NOMO-1 (cell line): ENCODE results near the gene XRN2.
"Not testable (repeated sequence)": the region's sequence is repeated elsewhere in the genome, so short reads cannot be mapped to it uniquely, and the experiment has no call there.

Experiments used
- DNase-seq, 2 experiments: peaks; one replicate each; lab custom pipeline; 2025; ENCODE audit not compliant: unreplicated experiment in 2 of 2; lab: John Stamatoyannopoulos, UW

The XRN2 gene

GRCh38 chr20:21342656-21343345 is 39.7 kb downstream of the XRN2 start:
- no peak for DNase-seq

DNA sequence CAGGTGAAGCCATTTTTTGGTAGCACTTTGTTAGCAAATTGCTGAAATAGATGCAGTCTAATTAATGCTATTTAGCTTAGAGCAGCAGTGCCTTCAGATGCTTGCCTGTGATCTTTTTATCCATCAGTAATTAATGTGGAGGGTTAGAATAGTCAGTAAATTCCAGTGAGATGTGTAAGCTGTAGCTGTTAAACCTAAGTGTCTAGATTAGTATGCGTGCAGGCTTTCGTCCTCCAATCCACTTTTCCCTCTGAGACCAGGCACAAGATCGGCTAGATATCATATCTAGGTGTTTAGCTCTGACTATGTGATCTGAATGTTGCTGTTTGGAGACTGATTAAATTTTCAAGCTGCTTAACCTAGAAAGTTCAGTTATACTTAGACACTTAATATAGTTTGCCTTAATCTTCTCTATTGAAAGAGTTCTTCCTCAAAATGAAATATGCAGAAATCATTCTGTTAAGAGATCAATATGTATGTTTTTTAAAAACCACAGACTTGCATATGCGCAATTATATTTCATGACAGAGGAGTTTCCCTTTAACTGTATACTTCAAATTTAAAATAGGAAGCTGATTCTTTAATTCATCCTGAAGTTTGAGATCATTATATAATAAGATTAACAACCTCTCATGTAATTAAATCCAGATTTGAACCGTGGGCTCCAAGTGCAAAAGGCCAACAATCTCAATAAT is 41.2 kb downstream of the XRN2 start:
- no peak for DNase-seq

GRCh38 chr20:21344961-21345360 is 41.8 kb downstream of the XRN2 start:
- DNase-seq = no peak

GRCh38 chr20:21352703-21353102 is 49.6 kb downstream of the XRN2 start:
- no peak for DNase-seq

DNA sequence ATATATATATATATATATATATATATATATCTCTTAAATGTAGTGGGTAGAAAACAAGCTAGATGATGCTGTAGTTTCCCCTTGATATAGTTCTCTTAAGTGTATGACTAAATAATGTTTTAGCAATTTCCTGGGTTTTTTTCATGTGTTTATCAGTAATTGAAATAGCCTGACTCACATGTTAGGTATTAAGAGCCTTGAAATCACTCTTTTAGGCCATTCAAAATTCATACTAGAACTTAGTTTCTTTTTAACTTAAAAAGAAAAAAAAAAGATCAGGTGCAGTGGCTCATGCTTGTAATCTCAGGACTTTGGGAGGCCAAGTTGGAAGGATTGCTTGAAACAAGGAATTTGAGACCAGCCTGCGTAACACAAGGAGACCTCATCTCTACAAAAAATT is 50.1 kb downstream of the XRN2 start:
- DNase-seq = no peak

GRCh38 chr20:21355981-21356380 is 52.9 kb downstream of the XRN2 start:
- no peak for DNase-seq

DNA sequence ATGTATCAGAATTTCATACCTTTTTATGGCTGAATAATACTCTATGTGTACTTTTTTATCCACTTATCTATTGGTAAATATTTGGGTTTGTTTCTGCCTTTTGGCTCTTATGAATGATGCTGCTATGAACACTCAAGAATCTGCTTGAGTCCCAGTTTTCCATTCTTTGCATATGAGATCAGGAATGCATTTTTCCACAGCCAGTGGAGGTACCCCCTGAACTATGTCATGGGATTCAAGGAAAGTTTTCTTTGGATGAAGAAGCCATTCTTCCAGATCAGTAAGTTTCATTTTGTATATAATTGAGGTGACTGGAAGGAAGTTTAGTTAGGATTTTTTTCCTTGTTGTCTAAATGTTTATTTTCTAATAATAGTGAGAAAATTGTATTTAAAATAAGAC is 53.3 kb downstream of the XRN2 start:
- DNase-seq = no peak

- no peak for DNase-seq
These were observed 54.7 kb downstream of the XRN2 start for GRCh38 chr20:21357844-21358243.

- DNase-seq = no peak
These were observed 55.6 kb downstream of the XRN2 start for GRCh38 chr20:21358737-21359136.

DNA sequence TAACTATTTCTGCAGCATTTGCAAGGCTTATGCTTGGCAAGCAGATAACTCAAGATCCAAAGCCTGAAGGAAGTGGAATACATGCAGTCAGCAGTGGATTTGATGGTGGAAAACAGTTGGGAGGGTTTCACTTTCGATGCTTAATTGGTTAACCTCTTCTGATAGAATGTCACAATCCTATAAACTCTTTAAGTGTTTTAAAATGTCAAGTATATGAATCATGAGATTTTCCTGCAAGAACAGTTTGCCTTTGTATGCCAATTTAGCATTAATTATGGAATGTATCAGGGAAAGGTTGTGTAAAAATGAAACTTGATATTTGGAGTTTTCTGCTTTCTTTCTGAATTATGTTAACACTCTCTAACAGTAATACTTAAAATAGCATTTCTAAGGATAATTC is 57.6 kb downstream of the XRN2 start:
- DNase-seq = peak in 1 of 2 experiments; percentile 52

DNA sequence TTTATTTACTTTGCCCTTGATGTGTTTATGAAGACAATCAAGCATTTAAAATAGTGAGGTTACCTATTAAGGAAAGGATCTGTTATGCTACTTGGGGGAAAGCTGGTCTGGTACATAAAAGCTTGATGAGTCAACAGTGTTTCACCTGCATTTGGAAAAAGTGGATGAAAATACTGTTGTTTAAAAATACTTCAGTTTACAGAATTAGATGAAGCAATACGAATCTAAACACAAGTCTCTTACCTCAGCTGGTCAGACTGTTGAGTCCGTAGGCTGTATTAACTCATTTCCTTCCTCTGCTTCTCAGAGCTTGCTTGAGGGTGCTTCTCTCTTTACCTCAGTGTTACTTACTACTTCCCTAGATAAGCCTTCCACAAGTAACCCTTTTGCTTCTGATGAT is 58.1 kb downstream of the XRN2 start:
- DNase-seq = peak; percentile 29 to 74

- DNase-seq = no peak
These were observed 61.3 kb downstream of the XRN2 start for GRCh38 chr20:21364413-21364812.

DNA sequence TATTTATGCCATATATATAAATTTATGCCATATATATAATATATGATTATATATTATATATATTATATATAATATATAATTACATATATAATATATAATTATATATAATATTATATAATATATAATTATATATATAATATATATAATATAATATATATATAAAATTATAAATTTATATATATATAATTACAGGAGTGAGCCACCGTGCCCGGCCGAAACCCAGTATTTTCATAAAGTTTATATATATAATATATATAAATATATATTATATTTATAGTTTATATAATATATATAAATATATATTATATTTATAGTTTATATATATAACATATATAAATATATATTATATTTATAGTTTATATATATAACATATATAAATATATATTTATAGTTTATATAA is 62.6 kb downstream of the XRN2 start:
- no peak for DNase-seq

- DNase-seq = not testable (repeated sequence)
These were observed 63.1 kb downstream of the XRN2 start for GRCh38 chr20:21366273-21366672.

DNA sequence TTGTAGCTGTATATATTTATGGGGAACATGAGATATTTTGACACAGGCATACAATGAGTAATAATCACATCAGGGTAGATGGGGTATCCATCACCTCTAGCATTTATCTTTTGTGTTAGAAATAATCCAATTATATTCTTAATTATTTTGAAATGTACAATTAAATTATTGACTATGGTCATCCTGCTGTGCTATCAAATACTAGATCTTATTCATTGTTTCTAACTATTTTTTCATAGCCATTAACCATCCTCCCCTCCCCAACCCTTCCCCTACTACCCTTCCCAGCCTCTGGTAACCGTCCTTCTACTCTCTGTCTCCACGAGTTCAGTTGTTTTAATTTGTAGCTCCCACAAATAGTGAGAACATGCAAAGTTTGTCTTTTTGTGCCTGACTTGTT is 65.7 kb downstream of the XRN2 start:
- no peak for DNase-seq

GRCh38 chr20:21371193-21371592 is 68.1 kb downstream of the XRN2 start:
- no peak for DNase-seq

DNA sequence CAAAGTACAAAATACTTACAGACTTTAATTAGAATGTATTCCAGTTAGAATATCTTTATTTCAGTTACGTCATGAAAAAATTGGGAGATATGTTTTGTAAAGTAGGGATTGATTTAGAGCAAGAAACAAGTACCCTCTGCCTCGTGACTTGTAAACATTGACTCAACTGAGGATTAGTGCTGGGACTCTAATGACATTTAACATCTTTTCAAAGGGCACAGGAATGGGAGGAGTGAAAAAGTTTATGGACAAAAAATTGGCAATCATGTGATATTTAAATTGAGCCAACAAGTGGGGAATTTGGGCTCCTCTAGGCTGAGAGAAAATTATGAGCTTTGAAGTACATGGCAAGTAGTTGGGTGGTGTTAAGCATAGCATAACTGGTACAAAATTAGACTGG is 68.9 kb downstream of the XRN2 start:
- DNase-seq = no peak

- DNase-seq = no peak
These were observed 70.3 kb downstream of the XRN2 start for GRCh38 chr20:21373436-21373835.

GRCh38 chr20:21376626-21377025 is 73.5 kb downstream of the XRN2 start:
- no peak for DNase-seq

GRCh38 chr20:21377701-21378100 is 74.6 kb downstream of the XRN2 start:
- no peak for DNase-seq

DNA sequence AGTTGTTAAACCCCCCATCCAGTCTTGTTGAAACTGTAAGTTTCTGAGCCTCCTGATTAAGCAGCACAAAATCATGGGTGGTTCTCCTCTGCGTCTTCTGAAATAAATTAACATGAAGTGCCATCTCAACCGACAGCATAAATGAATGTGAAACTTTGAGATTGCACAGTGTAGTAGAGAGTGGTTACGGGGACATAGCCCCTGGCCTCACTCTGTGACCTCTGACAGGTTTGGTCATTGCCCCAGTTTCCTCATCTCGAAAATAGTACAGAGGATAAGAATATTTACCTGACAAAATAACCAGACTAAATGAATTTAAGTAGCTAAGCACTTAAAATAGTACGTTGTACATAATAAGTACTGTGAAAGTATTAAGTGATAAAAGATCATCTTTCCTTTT is 75.1 kb downstream of the XRN2 start:
- DNase-seq = no peak

DNA sequence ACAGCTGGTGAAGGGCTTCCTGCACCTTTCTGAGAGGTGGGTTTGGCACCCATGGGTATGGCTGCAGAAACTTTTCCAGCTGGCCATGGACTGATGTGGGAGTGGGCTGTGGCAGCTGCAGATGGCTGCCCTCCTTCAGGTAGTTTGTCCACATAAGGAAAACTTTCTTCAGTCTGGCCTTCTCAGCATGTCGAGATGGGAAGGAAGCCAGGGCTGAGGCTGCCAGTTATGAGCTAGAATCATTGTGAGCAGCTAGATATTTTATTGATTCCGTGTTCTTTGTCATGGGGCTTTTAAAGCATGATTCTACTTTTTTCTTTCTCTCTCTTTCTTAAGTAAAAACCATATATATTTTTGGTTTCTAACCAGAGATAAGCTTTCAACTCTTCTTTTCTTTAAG is 77.6 kb downstream of the XRN2 start:
- no peak for DNase-seq

DNA sequence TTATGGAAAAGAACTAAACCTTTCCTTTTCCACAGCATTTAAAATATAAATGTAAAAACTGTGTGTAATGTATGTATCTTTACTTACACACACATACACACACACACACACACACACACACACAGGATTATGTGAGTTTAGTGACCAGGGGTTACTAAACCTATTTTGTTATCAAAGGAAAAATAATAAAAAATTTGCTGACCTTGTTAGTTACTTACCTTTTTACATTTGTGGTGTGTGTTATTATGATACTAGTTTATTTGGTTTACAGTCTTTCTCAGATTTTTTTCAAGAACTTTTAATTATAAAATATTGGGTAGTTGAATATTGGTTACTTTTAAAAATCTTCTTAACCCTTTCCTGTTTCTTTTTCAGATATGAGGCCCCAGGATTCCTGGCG is 78.5 kb downstream of the XRN2 start:
- DNase-seq = no peak
